IgD-negative memory B cell (primary cell): ENCODE data around the gene MGMT. TPM values are rescaled to one million over a fixed set of nuclear protein-coding genes. Genes with fewer than 3 reads are reported as not detected.

Experiments
- H3K27ac Mint-ChIP-seq, 3 donors: one replicate each; pipeline ENCODE4 v1.8.0; 2020 to 2022; ENCODE audit warnings: mild to moderate bottlenecking in 3 of 3, mixed read lengths in 3 of 3, moderate library complexity in 1 of 3
- H3K27me3 Mint-ChIP-seq: one replicate; pipeline ENCODE4 v1.8.0; 2021; ENCODE audit warnings: mixed read lengths
- H3K36me3 Mint-ChIP-seq: one replicate; pipeline ENCODE4 v1.8.0; 2020; ENCODE audit warnings: mild to moderate bottlenecking, mixed read lengths
- H3K4me1 Mint-ChIP-seq, 3 donors: one replicate each; pipeline ENCODE4 v1.8.0; 2020 to 2022; ENCODE audit warnings: mixed read lengths in 3 of 3, mild to moderate bottlenecking in 1 of 3
- H3K4me3 Mint-ChIP-seq, 4 donors: one replicate each; pipeline ENCODE4 v1.8.0; 2020 to 2022; ENCODE audit warnings: mild to moderate bottlenecking in 4 of 4, mixed read lengths in 4 of 4, moderate library complexity in 3 of 4
- H3K9me3 Mint-ChIP-seq, 3 donors: one replicate each; pipeline ENCODE4 v1.8.0; 2020 to 2021; ENCODE audit warnings: mixed read lengths in 3 of 3, mild to moderate bottlenecking in 1 of 3
- polyA plus RNA-seq: library from polyadenylated mRNA; unstranded; fragments of 300-500 nt; fragmentation: Illumina TruSeq; gene quantifications from one replicate; pipeline ENCODE4 v1.2.3, GENCODE V29; 2021

MGMT gene
- polyA plus RNA-seq, 1 donor from 2014 or later, result 35.1 TPM

- H3K27me3 Mint-ChIP-seq, result no peaks in the 10 kb centered on the region
- H3K4me1 Mint-ChIP-seq, result peaks cover 0 to 3% (median under 1%) of the 10 kb centered on the region in 3 donors
- H3K4me3 Mint-ChIP-seq, result no peak overlapping the region
- no peak overlapping the region for H3K27ac Mint-ChIP-seq
- peaks cover 10% of the 10 kb centered on the region for H3K36me3 Mint-ChIP-seq
- H3K9me3 Mint-ChIP-seq, result no peaks in the 10 kb centered on the region
Observed at GRCh38 chr10:129690248-129691070, 223.4 kb downstream of the MGMT start.

- no peak overlapping the region for H3K4me3 Mint-ChIP-seq
- peak overlapping the region in 1 of 3 donors; percentile 53 for H3K27ac Mint-ChIP-seq
- no peaks in the 10 kb centered on the region for H3K9me3 Mint-ChIP-seq
- H3K27me3 Mint-ChIP-seq, result no peaks in the 10 kb centered on the region
- peaks cover 0 to 2% (median 1%) of the 10 kb centered on the region in 3 donors for H3K4me1 Mint-ChIP-seq
- peaks cover 4% of the 10 kb centered on the region for H3K36me3 Mint-ChIP-seq
Observed at GRCh38 chr10:129692695-129693094, 225.7 kb downstream of the MGMT start.

GRCh38 chr10:129693382-129693781 lies 226.3 kb downstream of the MGMT start:
- Mint-ChIP-seq H3K27ac (peak overlapping the region in 1 of 3 donors; percentile 85), H3K36me3 (peaks cover 4% of the 10 kb centered on the region), H3K4me1 (peaks cover 0 to 2% (median 1%) of the 10 kb centered on the region in 3 donors), H3K27me3 (no peaks in the 10 kb centered on the region), H3K4me3 (no peak overlapping the region), H3K9me3 (no peaks in the 10 kb centered on the region)

- Mint-ChIP-seq H3K27ac (no peak overlapping the region), H3K36me3 (peaks cover 4% of the 10 kb centered on the region), H3K27me3 (no peaks in the 10 kb centered on the region), H3K9me3 (no peaks in the 10 kb centered on the region), H3K4me1 (peaks cover 0 to 2% (median 1%) of the 10 kb centered on the region in 3 donors), H3K4me3 (no peak overlapping the region)
Observed at GRCh38 chr10:129694184-129694583, 227.1 kb downstream of the MGMT start.

GRCh38 chr10:129694691-129695243 lies 227.7 kb downstream of the MGMT start:
- Mint-ChIP-seq H3K4me3 (no peak overlapping the region), H3K4me1 (peaks cover 0 to 1% (median under 1%) of the 10 kb centered on the region in 3 donors), H3K27ac (no peak overlapping the region), H3K27me3 (no peaks in the 10 kb centered on the region), H3K36me3 (peaks cover 4% of the 10 kb centered on the region), H3K9me3 (no peaks in the 10 kb centered on the region)

GRCh38 chr10:129695671-129696070 lies 228.6 kb downstream of the MGMT start:
- Mint-ChIP-seq H3K4me3 (no peak overlapping the region), H3K4me1 (peaks cover 0 to 1% (median 0%) of the 10 kb centered on the region in 3 donors), H3K27me3 (no peaks in the 10 kb centered on the region), H3K27ac (no peak overlapping the region), H3K36me3 (peaks cover 7% of the 10 kb centered on the region), H3K9me3 (no peaks in the 10 kb centered on the region)

- no peaks in the 10 kb centered on the region for H3K9me3 Mint-ChIP-seq
- H3K27me3 Mint-ChIP-seq, result no peaks in the 10 kb centered on the region
- H3K27ac Mint-ChIP-seq, result no peak overlapping the region
- H3K36me3 Mint-ChIP-seq, result peaks cover 5% of the 10 kb centered on the region
- peaks cover 0 to 1% (median 0%) of the 10 kb centered on the region in 3 donors for H3K4me1 Mint-ChIP-seq
- no peak overlapping the region for H3K4me3 Mint-ChIP-seq
Observed at GRCh38 chr10:129696636-129697035, 229.6 kb downstream of the MGMT start.

- Mint-ChIP-seq H3K36me3 (peaks cover 3% of the 10 kb centered on the region), H3K4me3 (no peak overlapping the region), H3K4me1 (peaks cover 0 to 1% (median 0%) of the 10 kb centered on the region in 3 donors), H3K9me3 (no peaks in the 10 kb centered on the region), H3K27me3 (no peaks in the 10 kb centered on the region), H3K27ac (peak overlapping the region in 1 of 3 donors; percentile 39)
Observed at GRCh38 chr10:129697463-129698247, 230.6 kb downstream of the MGMT start.

- peaks cover 6% of the 10 kb centered on the region for H3K36me3 Mint-ChIP-seq
- H3K27me3 Mint-ChIP-seq, result no peaks in the 10 kb centered on the region
- H3K4me1 Mint-ChIP-seq, result peaks cover 0 to 3% (median 1%) of the 10 kb centered on the region in 3 donors
- H3K27ac Mint-ChIP-seq, result no peak overlapping the region
- no peak overlapping the region for H3K4me3 Mint-ChIP-seq
- no peaks in the 10 kb centered on the region for H3K9me3 Mint-ChIP-seq
Observed at GRCh38 chr10:129699722-129700340, 232.8 kb downstream of the MGMT start.

GRCh38 chr10:129702605-129703004 lies 235.6 kb downstream of the MGMT start:
- no peaks in the 10 kb centered on the region for H3K27me3 Mint-ChIP-seq

GRCh38 chr10:129703287-129704137 lies 236.5 kb downstream of the MGMT start:
- no peaks in the 10 kb centered on the region for H3K27me3 Mint-ChIP-seq
- H3K4me1 Mint-ChIP-seq, result peaks cover 0 to 3% (median 0%) of the 10 kb centered on the region in 3 donors
- H3K36me3 Mint-ChIP-seq, result peaks cover 20% of the 10 kb centered on the region
- H3K4me3 Mint-ChIP-seq, result no peak overlapping the region
- no peaks in the 10 kb centered on the region for H3K9me3 Mint-ChIP-seq
- H3K27ac Mint-ChIP-seq, result no peak overlapping the region

More at GRCh38 chr10:129702605-129703004, 235.6 kb downstream of the MGMT start:
- H3K4me1 Mint-ChIP-seq, result peaks cover 0 to 3% (median 0%) of the 10 kb centered on the region in 3 donors
- no peak overlapping the region for H3K27ac Mint-ChIP-seq
- no peaks in the 10 kb centered on the region for H3K9me3 Mint-ChIP-seq
- no peak overlapping the region for H3K4me3 Mint-ChIP-seq
- peaks cover 15% of the 10 kb centered on the region for H3K36me3 Mint-ChIP-seq

- H3K27me3 Mint-ChIP-seq, result no peaks in the 10 kb centered on the region
- H3K4me3 Mint-ChIP-seq, result no peak overlapping the region
- no peak overlapping the region for H3K27ac Mint-ChIP-seq
- no peaks in the 10 kb centered on the region for H3K9me3 Mint-ChIP-seq
- peaks cover 0 to 3% (median 0%) of the 10 kb centered on the region in 3 donors for H3K4me1 Mint-ChIP-seq
- H3K36me3 Mint-ChIP-seq, result peaks cover 20% of the 10 kb centered on the region
Observed at GRCh38 chr10:129704225-129704624, 237.2 kb downstream of the MGMT start.

GRCh38 chr10:129704786-129705525 lies 237.9 kb downstream of the MGMT start:
- no peaks in the 10 kb centered on the region for H3K27me3 Mint-ChIP-seq
- H3K4me3 Mint-ChIP-seq, result peak overlapping the region in 1 of 4 donors; percentile 3
- H3K27ac Mint-ChIP-seq, result peak overlapping the region in 1 of 3 donors; percentile 35
- no peaks in the 10 kb centered on the region for H3K9me3 Mint-ChIP-seq
- H3K36me3 Mint-ChIP-seq, result peaks cover 19% of the 10 kb centered on the region
- H3K4me1 Mint-ChIP-seq, result peaks cover 0 to 3% (median 0%) of the 10 kb centered on the region in 3 donors
